Measurements from ENCODE around the gene TBCD. TPM values are rescaled to one million over a fixed set of nuclear protein-coding genes. Genes with fewer than 3 reads are reported as not detected.
A peak's percentile ranks its signal among the peaks of the same experiment; 100 is the strongest.
"Not testable (repeated sequence)": the region's sequence is repeated elsewhere in the genome, so short reads cannot be mapped to it uniquely, and the experiment has no call there.

Gene TBCD
- total and polyA plus RNA-seq, 4 donors = 56.3 to 140 (median 92.8) TPM

DNA sequence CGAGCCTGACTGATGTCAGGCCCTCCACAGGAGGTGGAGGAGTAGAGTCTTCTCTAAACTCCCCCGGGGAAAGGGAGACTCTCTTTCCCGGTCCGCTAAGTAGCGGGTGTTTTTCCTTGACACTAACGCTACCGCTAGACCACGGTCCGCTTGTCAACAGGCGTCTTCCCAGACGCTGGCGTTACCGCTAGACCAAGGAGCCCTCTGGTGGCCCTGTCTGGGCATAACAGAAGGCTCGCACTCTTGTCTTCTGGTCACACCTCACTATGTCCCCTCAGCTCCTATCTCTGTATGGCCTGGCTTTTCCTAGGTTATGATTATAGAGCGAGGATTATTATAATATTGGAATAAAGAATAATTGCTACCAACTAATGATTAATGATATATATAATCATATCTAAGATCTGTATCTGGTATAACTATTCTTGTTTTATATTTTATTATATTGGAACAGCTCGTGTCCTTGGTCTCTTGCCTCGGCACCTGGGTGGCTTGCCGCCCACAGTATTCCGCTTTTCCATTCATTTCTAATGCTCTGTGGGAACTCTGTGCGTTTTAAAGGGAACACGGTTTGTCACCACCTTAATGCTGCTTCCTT is 26.0 kb downstream of the TBCD start:
- not testable (repeated sequence) for H3K4me3 ChIP-seq (ENCODE audit: low read depth, low read length); H3K27me3 ChIP-seq (ENCODE audit: control insufficient read depth, insufficient read depth, low read length); DNase-seq (ENCODE audit: low read depth in 4 of 6, low spot score in 6 of 6); H3K27ac ChIP-seq (ENCODE audit: low read depth, low read length); H3K9me3 ChIP-seq (ENCODE audit: control insufficient read depth, insufficient read depth, low read length)
- Histone ChIP-seq H3K4me1 (ENCODE audit: control insufficient read depth, insufficient read depth, low read length) (peaks cover 20% of the 10 kb centered on the region), H3K36me3 (ENCODE audit: control insufficient read depth, insufficient read depth, low read length) (peaks cover 57% of the 10 kb centered on the region)
- WGBS (ENCODE audit: insufficient coverage) = 99% methylated on average over 6 of the region's 21 CpGs

DNA sequence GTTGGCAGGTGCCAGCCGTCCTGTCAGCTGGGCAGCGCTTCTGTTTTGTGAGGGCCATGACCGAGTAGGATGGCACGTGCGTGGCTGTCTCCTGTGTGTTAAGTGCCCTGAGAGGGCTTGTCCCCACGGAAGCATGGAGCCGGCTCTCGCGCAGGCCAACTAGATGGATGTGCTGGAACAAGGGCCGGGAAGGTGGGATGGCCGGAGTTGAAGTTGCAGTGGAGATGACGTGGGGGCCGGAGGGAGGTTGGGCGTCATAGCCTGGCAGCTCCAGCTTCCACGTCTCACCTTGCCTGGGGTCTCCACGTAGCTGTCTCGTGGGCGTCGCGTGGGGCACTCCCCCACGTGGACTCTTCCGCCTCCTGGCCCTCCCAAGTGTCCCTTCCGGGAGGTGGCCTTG is 27.7 kb downstream of the TBCD start:
- 94% methylated on average over 23 of the region's 23 CpGs for WGBS (ENCODE audit: insufficient coverage)
- no peak overlapping the region for H3K27ac ChIP-seq (ENCODE audit: low read depth, low read length)

DNA sequence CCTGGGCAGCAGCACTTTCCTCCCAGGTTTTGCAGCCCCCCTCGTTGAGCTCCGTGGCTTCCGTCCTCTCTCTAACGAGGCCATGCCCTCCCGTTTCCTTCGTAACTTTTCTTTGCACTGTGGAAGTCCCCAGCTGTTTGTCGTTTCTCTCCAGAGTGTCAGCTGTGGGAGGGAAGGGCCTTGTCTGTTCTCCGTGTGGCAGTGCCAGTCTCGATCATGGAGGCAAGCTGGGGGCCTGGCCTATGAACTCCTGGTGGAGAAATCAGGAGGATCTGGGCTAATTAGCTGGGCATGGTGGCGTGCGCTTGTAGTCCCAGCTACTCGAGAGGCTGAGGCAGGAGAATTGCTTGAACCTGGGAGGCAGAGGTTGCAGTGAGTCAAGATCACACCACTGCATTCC is 28.3 kb downstream of the TBCD start:
- H3K9me3 ChIP-seq (ENCODE audit: control insufficient read depth, insufficient read depth, low read length) = no peaks in the 10 kb centered on the region
- H3K27ac ChIP-seq (ENCODE audit: low read depth, low read length) = no peak overlapping the region
- peaks cover 66% of the 10 kb centered on the region for H3K36me3 ChIP-seq (ENCODE audit: control insufficient read depth, insufficient read depth, low read length)
- H3K27me3 ChIP-seq (ENCODE audit: control insufficient read depth, insufficient read depth, low read length) = no peaks in the 10 kb centered on the region
- DNase-seq (ENCODE audit: low read depth in 4 of 6, low spot score in 6 of 6) = no peak
- H3K4me1 ChIP-seq (ENCODE audit: control insufficient read depth, insufficient read depth, low read length) = peaks cover 15% of the 10 kb centered on the region
- 74% methylated on average over 11 of the region's 12 CpGs for WGBS (ENCODE audit: insufficient coverage)
- no peak overlapping the region for H3K4me3 ChIP-seq (ENCODE audit: low read depth, low read length)

More for the DNA sequence above, 27.7 kb downstream of the TBCD start:
- no peak for DNase-seq (ENCODE audit: low read depth in 4 of 6, low spot score in 6 of 6)
- Histone ChIP-seq H3K27me3 (ENCODE audit: control insufficient read depth, insufficient read depth, low read length) (no peaks in the 10 kb centered on the region), H3K4me3 (ENCODE audit: low read depth, low read length) (no peak overlapping the region), H3K4me1 (ENCODE audit: control insufficient read depth, insufficient read depth, low read length) (peaks cover 20% of the 10 kb centered on the region), H3K36me3 (ENCODE audit: control insufficient read depth, insufficient read depth, low read length) (peaks cover 66% of the 10 kb centered on the region), H3K9me3 (ENCODE audit: control insufficient read depth, insufficient read depth, low read length) (no peaks in the 10 kb centered on the region)

DNA sequence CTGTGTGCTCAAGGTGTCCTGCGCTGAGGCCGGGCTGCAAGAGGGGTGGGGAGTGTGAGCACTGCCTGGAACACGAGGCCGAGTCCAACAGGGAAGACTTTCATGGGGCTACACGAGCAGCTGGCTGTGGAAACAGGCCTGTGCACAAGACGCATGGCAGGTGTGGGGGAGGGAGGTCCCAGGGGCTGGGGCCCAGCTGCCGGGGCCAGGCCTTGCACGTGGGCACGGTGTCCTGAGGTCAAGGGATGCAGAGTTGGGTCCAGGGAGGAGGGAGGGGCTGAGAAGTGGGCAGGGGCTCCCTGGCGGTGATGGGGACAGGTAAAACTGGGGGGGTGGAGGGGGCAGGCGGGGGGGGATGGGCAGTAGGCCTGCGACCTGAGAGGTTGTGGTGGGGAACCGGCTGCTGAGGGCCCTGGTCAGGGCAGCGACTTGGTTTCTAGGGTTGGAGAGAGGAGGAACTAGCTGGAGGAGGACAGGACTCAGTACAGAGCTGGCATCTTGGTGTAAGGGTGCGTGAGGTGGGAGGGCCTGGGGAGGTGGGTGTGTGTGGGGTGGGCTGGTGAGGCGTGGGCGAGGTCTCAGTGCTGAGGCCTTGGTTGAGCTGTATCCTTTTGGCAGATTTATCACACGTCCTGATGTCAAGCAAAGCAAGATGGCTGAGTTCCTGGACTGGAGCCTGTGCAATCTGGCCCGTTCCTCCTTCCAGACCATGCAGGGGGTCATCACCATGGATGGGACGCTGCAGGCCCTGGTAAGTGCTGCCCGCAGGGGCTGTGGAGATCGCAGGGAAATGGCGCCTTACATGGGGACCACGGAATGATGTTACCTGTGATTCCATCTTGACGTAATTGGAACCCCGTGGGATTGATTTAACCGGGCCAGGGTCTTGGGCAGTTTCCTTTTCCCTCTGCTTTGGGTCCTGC is 29.4 kb downstream of the TBCD start:
- Histone ChIP-seq H3K4me3 (ENCODE audit: low read depth, low read length) (no peak overlapping the region), H3K27ac (ENCODE audit: low read depth, low read length) (no peak overlapping the region), H3K36me3 (ENCODE audit: control insufficient read depth, insufficient read depth, low read length) (peaks cover 72% of the 10 kb centered on the region), H3K9me3 (ENCODE audit: control insufficient read depth, insufficient read depth, low read length) (no peaks in the 10 kb centered on the region), H3K27me3 (ENCODE audit: control insufficient read depth, insufficient read depth, low read length) (no peaks in the 10 kb centered on the region), H3K4me1 (ENCODE audit: control insufficient read depth, insufficient read depth, low read length) (peaks cover 13% of the 10 kb centered on the region)
- WGBS (ENCODE audit: insufficient coverage) = 79% methylated on average over 23 of the region's 27 CpGs
- DNase-seq (ENCODE audit: low read depth in 4 of 6, low spot score in 6 of 6) = no peak

DNA sequence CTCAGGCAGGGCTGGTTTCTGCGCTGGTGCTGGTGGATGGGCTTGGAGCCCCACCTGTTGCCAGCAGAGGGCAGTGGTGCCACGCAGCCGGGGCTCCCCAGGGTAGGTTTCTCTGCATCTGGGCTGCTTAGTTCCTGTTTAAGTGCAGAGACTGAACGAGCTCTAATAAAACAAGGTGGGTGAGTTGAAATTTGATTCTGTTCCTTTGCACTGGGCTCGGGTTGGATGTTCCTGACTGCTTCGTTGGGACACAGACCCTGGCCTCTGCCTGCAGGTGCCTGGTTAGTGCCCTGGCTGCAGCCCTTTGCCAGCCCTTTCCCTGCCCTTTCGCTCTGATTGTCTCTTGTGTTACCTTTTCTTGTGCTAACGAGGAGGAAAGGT is 30.0 kb downstream of the TBCD start:
- peak in 5 of 6 donors; percentile 55 to 92 (median 70) for DNase-seq (ENCODE audit: low read depth in 4 of 6, low spot score in 6 of 6)
- Histone ChIP-seq H3K36me3 (ENCODE audit: control insufficient read depth, insufficient read depth, low read length) (peaks cover 71% of the 10 kb centered on the region), H3K27ac (ENCODE audit: low read depth, low read length) (no peak overlapping the region), H3K4me1 (ENCODE audit: control insufficient read depth, insufficient read depth, low read length) (peaks cover 17% of the 10 kb centered on the region), H3K27me3 (ENCODE audit: control insufficient read depth, insufficient read depth, low read length) (no peaks in the 10 kb centered on the region), H3K4me3 (ENCODE audit: low read depth, low read length) (no peak overlapping the region), H3K9me3 (ENCODE audit: control insufficient read depth, insufficient read depth, low read length) (no peaks in the 10 kb centered on the region)
- 22% methylated on average over 7 of the region's 8 CpGs for WGBS (ENCODE audit: insufficient coverage)

DNA sequence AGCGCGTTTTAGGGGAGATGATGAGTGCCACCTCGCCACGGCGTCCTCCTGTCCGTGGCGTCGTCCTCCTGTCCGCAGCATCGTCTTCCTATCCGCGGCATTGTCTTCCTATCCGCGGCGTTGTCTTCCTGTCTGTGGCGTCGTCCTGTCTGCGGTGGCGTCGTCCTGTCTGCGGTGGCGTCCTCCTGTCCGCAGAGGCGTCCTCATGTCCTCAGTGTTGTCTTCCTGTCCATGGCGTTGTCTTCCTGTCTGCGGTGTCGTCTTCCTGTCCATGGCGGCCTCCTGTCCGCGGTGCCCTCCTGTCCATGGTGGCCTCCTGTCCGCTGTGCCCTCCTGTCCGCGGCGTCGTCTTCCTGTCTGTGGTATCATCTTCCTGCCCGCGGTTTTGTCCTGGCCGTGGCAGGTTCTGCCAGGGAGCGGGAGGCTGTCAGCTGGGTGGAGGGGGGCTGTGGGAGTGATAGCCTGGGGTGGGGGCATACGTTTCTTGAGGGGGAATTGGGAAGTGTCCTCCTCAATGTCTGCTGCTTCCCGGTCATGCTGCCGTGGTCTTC is 30.9 kb downstream of the TBCD start:
- 92% methylated on average over 42 of the region's 42 CpGs for WGBS (ENCODE audit: insufficient coverage)
- Histone ChIP-seq H3K27ac (ENCODE audit: low read depth, low read length) (no peak overlapping the region), H3K27me3 (ENCODE audit: control insufficient read depth, insufficient read depth, low read length) (no peaks in the 10 kb centered on the region)

DNA sequence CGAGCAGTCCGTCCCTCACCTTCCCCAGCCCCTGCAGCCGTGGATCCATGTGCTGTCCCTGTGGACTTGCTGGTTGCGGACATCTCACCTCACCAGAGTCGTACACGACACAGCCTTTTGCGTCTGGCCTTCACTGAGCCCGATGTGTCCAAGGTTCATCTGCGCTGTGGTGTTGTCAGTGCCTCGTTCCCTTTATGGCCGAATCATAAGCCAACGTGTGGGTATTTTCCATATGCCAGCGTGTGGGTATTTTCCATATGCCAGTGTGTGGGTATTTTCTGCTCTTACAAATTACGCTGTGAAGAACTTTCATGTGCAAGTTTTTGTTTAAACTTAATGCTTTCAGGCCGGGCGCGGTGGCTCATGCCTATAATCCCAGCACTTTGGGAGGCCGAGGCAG is 31.6 kb downstream of the TBCD start:
- DNase-seq (ENCODE audit: low read depth in 4 of 6, low spot score in 6 of 6) = no peak
- Histone ChIP-seq H3K4me1 (ENCODE audit: control insufficient read depth, insufficient read depth, low read length) (peaks cover 27% of the 10 kb centered on the region), H3K36me3 (ENCODE audit: control insufficient read depth, insufficient read depth, low read length) (peaks cover 78% of the 10 kb centered on the region), H3K9me3 (ENCODE audit: control insufficient read depth, insufficient read depth, low read length) (no peaks in the 10 kb centered on the region), H3K4me3 (ENCODE audit: low read depth, low read length) (no peak overlapping the region), H3K27me3 (ENCODE audit: control insufficient read depth, insufficient read depth, low read length) (no peaks in the 10 kb centered on the region), H3K27ac (ENCODE audit: low read depth, low read length) (no peak overlapping the region)
- 97% methylated on average over 18 of the region's 18 CpGs for WGBS (ENCODE audit: insufficient coverage)

More for the DNA sequence above, 30.9 kb downstream of the TBCD start:
- peaks cover 77% of the 10 kb centered on the region for H3K36me3 ChIP-seq (ENCODE audit: control insufficient read depth, insufficient read depth, low read length)
- H3K4me1 ChIP-seq (ENCODE audit: control insufficient read depth, insufficient read depth, low read length) = peaks cover 23% of the 10 kb centered on the region
- H3K4me3 ChIP-seq (ENCODE audit: low read depth, low read length) = no peak overlapping the region
- H3K9me3 ChIP-seq (ENCODE audit: control insufficient read depth, insufficient read depth, low read length) = no peaks in the 10 kb centered on the region
- DNase-seq (ENCODE audit: low read depth in 4 of 6, low spot score in 6 of 6) = no peak

DNA sequence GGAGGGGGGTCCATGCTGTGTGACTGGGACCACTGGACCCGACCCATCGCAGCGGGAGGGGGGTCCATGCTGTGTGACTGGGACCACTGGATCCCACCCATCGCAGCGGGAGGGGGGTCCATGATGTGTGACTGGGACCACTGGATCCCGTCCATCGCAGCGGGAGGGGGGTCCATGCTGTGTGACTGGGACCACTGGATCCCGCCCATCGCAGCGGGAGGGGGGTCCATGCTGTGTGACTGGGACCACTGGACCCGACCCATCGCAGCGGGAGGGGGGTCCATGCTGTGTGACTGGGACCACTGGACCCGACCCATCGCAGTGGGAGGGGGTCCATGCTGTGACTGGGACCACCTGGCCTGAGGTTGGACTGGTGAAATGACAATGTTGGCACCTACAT is 33.7 kb downstream of the TBCD start:
- H3K27ac ChIP-seq (ENCODE audit: low read depth, low read length); H3K4me3 ChIP-seq (ENCODE audit: low read depth, low read length); H3K27me3 ChIP-seq (ENCODE audit: control insufficient read depth, insufficient read depth, low read length); H3K9me3 ChIP-seq (ENCODE audit: control insufficient read depth, insufficient read depth, low read length); DNase-seq (ENCODE audit: low read depth in 4 of 6, low spot score in 6 of 6): not testable (repeated sequence)
- Histone ChIP-seq H3K4me1 (ENCODE audit: control insufficient read depth, insufficient read depth, low read length) (peaks cover 28% of the 10 kb centered on the region), H3K36me3 (ENCODE audit: control insufficient read depth, insufficient read depth, low read length) (peaks cover 85% of the 10 kb centered on the region)
- WGBS (ENCODE audit: insufficient coverage) = 98% methylated on average over 10 of the region's 16 CpGs

DNA sequence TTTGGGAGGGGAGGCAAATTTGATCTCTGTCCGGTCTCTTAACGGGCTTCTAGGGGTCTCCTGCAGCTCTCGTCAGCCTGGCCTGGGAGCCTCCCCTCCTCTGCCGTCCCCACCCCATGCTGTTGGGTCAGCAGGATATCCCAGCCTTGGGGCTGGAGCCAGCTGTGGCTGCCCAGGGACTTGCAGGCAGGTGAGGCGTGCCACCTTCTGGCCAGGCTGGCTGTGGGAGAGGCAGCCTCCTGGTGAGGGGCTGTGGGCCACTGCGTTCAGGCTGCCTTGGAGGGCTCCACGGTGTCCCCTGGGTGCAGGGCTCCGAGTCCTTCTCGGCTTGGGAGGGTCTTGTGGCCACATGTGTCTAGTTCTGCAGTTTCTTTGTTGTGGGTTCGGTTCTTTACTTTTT is 34.6 kb downstream of the TBCD start:
- no peaks in the 10 kb centered on the region for H3K9me3 ChIP-seq (ENCODE audit: control insufficient read depth, insufficient read depth, low read length)
- peaks cover 85% of the 10 kb centered on the region for H3K36me3 ChIP-seq (ENCODE audit: control insufficient read depth, insufficient read depth, low read length)
- no peak overlapping the region for H3K27ac ChIP-seq (ENCODE audit: low read depth, low read length)
- H3K27me3 ChIP-seq (ENCODE audit: control insufficient read depth, insufficient read depth, low read length) = no peaks in the 10 kb centered on the region
- H3K4me3 ChIP-seq (ENCODE audit: low read depth, low read length) = no peak overlapping the region
- H3K4me1 ChIP-seq (ENCODE audit: control insufficient read depth, insufficient read depth, low read length) = peaks cover 27% of the 10 kb centered on the region
- 93% methylated on average over 8 of the region's 10 CpGs for WGBS (ENCODE audit: insufficient coverage)
- no peak for DNase-seq (ENCODE audit: low read depth in 4 of 6, low spot score in 6 of 6)
